Activated T-helper 9 cell treated with anti-CD3 and anti-CD28 coated beads, Interleukin-2, amount 50 U/mL, for 16 hours (primary cell): ENCODE results near the gene SH3PXD2A.

Experiments
- DNase-seq: peaks from one replicate; pipeline ENCODE4 v3.0.0-alpha.2; 2020; ENCODE audit warnings: low read depth

SH3PXD2A gene

DNA sequence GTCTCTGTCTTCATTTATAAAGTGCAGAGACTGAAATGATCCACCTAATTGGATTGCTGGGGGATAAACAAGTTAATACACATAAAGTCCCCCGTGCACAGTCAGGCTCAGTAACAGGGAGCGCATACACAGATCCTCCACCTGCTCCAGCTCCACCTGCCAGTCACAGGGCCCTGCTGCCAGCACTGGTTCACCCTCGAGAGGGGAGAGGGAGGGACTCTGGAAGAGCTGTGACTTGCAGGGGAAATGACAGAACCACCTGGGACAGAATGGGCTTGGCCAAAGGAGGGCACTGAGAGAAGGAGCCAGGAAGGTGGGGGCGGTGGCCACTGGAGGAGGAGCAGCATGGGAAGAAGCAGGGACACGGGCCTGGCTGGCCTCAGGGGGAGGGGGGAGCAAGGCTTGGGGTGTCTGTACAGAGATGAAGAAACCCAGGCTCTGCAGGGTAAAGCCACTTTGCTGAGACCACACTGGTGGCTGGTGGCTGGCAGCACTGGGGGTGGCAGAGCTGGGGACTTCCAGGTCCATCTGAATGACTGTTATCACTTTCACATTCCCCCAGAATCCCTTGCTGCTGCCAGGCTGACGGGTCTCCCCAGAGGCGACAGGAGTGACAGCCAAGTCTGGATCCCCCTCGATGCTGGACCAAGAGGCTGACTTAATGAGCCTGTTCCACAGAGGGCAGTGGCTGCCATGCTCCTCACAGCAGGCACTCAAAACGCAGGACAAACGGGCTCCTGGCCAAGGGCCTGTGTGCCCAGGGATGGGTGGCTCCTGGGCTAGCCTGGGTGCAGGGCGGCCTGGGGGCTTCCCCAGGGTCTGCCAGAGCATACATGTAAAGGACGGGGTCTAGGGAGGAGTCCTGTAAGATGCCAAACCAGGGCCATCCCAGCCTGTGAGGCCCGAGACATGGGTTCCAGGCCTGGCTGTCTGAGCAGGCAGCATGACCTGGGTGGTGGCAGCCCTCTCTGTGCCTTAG, 151.1 kb downstream of the SH3PXD2A start:
- no peak for DNase-seq

GRCh38 chr10:103701380-103702222, 153.8 kb downstream of the SH3PXD2A start:
- no peak for DNase-seq

GRCh38 chr10:103700436-103700715, 155.0 kb downstream of the SH3PXD2A start:
- no peak for DNase-seq

- no peak for DNase-seq
Measured at GRCh38 chr10:103699611-103700435, 155.6 kb downstream of the SH3PXD2A start.

- no peak for DNase-seq
Measured at GRCh38 chr10:103698266-103698665, 157.1 kb downstream of the SH3PXD2A start.

DNA sequence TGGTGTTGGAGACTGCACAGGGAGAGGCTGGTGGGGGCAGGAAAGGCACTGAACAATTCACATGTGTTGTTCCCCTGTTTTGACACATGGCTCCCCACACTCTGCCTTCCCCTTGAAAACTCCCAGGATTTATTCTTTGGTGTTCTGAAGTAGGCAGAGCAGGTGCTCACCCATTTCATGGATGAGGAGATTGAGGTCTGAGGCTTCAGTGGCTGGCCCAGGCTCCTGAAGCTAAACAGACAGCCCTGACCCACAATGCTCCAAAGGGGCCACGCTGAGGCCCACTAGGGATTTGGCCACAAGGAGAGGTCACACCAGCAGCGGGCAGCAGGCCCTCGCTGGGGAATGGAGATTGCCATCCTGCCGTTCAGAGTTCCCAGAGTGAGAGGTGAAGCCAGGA, 157.6 kb downstream of the SH3PXD2A start:
- no peak for DNase-seq

GRCh38 chr10:103696411-103697145, 158.8 kb downstream of the SH3PXD2A start:
- DNase-seq: peak; percentile 62

GRCh38 chr10:103696094-103696410, 159.3 kb downstream of the SH3PXD2A start:
- DNase-seq: no peak

DNA sequence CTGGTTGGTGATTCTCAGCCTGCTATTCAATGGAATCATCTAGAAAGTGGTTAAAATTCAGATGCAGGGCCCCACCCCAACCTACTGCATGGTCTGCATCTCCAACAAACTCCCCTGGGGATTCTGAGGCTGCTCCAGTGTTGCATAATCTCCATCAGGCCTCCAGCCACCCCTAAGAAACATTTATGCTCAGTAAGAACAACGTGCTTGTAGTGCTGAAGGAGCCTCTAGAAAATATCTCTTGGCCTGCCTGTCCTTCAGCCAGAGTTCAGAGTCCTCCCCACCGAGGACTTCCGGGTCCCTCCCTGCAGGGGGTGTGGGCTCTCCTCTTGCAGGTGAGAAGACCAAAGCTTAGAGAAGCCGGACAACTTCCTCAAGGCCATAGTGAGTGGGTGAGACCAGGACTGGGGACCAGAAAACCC, 159.8 kb downstream of the SH3PXD2A start:
- DNase-seq: no peak

DNA sequence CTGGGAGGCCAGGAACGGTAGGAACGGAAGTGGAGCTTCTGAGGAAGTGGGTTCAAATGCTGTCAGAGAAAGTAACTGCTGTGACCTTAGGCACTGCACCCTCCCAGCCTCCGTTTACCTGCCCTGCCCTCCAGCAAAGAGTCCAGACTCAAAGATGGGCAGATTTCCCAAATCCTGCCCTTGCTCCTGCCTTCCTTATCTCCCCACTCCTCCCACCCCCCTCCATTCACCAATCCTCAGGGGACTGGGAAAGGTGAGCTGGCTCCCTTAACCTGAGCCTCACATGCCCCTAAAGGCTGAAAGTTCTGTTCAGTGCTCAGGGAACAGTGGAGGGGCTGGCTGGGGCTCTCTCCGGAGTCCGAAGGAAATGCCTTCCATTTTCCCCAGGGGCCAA, 161.6 kb downstream of the SH3PXD2A start:
- DNase-seq: no peak

DNA sequence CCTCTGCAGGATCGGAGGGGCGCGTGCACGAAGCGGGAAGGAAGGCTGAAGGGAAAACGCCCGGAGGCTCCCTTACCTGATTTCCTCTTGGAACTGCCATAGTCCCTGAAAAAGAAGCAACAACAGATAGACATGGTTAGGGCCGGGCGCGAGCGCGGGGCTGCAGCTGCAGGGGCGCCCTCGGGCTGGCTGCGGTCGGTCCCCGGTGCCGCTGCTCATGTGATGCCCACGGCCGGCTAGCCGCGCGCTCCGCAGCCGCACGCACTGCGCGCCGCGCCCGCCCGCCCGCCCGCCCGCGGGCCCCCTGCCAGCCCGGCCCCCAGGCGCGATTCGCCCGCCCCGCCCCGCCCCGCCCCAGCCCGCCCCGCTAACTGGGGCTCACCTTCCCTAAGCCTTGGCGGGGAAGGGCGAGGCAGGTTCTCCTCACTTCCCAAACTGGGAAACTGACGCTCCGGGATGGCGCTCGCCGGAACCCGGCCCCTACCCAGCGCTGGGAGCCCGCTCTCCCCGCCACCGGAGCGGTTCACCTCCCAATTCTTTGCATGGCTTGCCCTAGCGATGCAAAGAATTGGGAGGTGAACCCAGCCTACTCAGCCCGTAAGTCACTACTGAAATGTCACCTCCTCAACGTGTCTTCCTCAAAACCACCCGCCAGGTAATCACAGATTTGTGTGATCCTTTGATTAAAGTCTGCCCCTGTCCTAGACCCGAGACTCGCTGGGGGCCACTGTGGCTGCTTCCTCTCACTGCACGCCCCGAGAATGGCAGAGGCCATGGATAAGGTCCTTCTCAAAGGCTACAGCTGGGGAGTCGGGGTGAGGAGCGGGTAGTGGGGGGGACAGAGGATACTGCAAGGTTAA, 162.2 kb downstream of the SH3PXD2A start:
- peak; percentile 24 for DNase-seq

GRCh38 chr10:103692436-103692951, 162.9 kb downstream of the SH3PXD2A start:
- peak; percentile 26 for DNase-seq

DNA sequence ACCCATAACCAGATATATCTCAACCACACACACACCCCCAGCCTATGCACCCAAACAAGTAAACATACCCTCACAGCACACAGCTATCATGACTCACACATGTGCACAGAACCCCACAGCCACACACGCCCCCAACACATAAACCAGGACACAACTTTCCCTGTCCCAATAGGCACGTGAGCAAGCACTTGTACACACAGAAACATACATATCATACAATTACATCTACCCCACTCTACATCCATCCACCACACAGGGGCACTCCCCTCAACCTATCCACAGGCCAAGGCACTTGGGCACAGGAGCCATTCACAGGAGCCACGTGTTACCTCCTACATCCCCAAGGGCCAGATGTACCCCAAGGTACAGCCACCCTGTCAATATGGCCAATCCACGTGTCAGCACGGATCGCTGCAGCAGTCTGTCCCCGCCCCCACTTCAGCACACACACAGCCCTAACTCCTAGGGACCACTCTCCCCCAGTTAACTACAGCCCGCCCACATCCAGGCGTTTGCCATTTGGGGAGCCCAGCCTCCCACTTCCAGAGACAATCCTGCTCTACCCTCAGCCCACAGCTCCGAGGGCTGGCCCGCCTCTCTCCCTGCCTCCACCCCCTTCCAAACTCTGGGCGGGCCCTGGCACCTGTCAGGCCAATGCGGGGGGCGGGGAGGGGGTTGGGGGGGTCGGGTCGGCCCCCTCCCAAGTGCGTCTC, 163.5 kb downstream of the SH3PXD2A start:
- DNase-seq: no peak

- no peak for DNase-seq
Measured at GRCh38 chr10:103691267-103691666, 164.1 kb downstream of the SH3PXD2A start.

GRCh38 chr10:103690281-103690680, 165.1 kb downstream of the SH3PXD2A start:
- DNase-seq: no peak

DNA sequence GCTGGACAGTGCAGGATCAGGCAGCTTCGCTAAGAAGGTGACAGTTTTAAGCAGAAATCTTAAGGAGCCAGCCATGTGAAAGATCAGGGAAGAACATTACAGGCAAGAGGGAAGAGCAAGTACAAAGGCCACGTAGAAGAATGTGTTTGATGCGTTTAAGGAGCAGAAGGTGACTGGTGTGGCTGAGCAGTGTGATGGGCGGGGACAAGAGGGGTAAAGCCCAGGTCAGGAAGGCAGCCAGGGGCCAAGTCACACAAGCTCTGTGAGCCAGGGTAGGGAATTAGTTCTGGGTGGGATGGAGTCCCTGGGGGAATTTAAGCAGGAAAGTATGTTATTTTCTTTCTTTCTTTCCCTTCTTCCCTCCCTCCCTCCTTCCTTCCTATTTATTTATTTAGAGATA, 166.9 kb downstream of the SH3PXD2A start:
- DNase-seq: no peak

DNA sequence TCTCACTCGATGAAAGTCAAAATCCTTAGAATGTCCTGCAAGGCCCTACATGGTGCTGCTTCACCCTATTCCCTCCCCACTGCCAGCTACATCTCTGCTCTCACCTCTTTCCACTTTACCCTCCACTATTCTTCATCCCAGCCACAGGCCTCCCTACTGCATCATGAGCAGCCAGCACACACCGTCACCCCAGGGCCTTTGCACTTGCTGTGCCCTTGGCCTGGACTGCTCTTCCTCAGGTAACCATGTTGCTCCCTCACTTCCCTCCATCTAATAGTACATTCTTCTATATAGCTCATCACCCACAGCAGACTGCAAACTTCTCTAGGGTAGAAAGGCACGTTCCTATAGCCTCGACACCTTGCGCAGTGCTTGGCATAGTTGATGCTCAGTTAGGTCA, 167.7 kb downstream of the SH3PXD2A start:
- no peak for DNase-seq

GRCh38 chr10:103687172-103687571, 168.2 kb downstream of the SH3PXD2A start:
- DNase-seq: no peak

DNA sequence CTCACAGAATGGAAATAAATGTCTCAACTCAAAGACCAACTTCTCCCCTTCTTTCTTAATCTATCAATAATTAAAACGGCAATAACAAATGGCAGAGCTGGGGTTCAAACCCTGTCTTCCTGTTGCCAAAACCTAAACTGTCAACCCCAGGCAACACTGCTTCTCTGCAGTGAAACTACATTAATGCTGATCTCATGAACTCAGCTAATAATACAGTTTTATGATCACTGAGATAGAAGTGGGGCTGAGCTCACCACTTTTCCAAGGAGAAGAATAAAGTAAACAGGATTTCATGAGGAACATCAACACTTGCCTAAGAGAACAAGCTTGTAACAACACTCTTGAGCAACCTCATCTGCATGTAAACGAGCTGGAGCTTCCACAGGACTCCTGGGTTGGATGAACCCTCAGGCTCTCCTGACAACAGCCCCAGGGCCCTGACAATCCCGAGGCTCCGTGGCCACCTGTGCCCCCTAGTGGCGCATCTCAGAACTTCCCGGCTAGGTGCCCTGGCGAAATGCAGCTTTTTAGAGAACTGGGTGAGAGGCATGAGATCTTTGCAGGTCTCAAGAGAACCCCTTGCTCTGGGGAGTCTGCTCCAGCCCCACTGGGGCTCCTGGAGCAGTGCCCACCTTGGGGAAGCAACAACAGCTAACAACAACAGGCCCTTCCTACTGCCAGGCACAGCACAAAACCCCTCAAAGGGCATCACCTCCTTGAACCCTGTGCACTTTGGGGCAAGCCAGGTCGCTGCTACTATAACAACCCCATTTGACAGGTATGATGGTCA, 169.3 kb downstream of the SH3PXD2A start:
- DNase-seq: peak; percentile 60
